HG03025 (cell line): ENCODE results near the gene STK17B.
"Not testable (repeated sequence)": the region's sequence is repeated elsewhere in the genome, so short reads cannot be mapped to it uniquely, and the experiment has no call there.

ENCODE experiments used
- ATAC-seq: cut with Tn5 transposase; IDR thresholded peaks from one replicate; pipeline ENCODE4 v1.9.1; 2021; ENCODE audit warnings: mild to moderate bottlenecking, moderate library complexity; ENCODE audit not compliant: unreplicated experiment, low FRiP score

STK17B gene

GRCh38 chr2:196171248-196171871 lies at the start of gene STK17B:
TSS of gene STK17B (minus strand) at chr2:196171578. CDS start at chr2:196163383, 8,195 bp downstream.
- peak; percentile 46 for ATAC-seq

DNA sequence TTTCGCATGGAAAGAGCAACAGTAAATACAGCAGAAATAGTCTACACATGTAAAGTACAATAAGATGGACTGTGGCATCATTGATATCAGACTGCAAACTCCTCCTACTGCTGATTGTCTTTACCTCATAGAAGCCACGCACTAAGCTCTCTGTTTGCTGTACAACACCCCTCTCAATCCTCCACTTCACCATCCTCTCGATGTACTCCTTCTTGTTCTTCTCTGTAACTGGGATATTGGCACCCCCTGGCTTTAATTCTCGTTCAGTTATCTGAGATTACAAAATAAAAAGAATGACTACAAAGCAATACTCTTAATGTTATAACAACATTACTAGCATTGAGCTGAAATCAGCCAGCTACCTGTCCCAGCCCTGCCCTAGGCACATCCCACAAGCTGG lies 49.3 kb upstream of the STK17B start:
- no peak for ATAC-seq

GRCh38 chr2:196219671-196220070 lies 48.3 kb upstream of the STK17B start:
- no peak for ATAC-seq

DNA sequence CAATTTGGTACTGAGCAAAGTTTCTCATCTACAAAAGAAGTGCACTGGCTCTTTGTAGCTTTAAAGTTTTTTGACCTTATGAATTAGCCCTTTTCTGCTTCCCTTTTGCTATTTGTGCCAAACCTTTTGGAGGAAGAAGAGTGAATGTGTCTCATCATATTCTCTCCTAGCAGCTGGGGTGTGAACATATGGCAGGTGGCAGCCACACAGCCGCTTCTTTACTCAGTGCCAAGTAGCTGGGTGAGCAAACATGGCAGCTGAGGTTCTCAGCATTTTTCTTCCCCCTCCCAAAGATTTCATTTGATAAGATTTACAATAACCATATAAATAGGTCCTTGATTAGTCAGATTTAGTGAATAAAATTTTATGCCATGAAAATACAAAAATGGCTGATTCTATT lies 46.7 kb upstream of the STK17B start:
- no peak for ATAC-seq

GRCh38 chr2:196217116-196217515 lies 45.7 kb upstream of the STK17B start:
- peak; percentile 53 for ATAC-seq

- no peak for ATAC-seq
Observed at GRCh38 chr2:196215376-196215775, 44.0 kb upstream of the STK17B start.

DNA sequence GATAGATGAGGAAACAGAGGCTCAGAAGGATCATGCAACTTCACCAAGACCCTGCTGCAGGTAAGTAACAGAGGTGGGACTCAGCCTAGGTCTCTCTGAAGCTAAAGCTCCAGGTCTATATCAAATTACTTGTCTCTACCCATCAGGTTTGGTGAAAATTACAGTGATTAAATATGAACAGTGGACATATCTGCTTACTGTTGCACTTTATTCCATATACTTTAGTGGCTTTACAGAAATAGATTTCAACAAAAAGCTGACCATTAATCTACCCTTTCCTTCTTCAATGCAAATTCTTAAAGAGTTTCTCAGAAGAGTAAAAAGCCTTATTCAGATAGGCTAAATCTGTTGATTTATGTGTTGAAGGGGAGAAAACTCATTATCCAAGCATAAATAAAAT lies 42.8 kb upstream of the STK17B start:
- no peak for ATAC-seq

GRCh38 chr2:196213252-196213980 lies 42.0 kb upstream of the STK17B start:
- no peak for ATAC-seq

- ATAC-seq: no peak
Observed at GRCh38 chr2:196208915-196209314, 37.5 kb upstream of the STK17B start.

DNA sequence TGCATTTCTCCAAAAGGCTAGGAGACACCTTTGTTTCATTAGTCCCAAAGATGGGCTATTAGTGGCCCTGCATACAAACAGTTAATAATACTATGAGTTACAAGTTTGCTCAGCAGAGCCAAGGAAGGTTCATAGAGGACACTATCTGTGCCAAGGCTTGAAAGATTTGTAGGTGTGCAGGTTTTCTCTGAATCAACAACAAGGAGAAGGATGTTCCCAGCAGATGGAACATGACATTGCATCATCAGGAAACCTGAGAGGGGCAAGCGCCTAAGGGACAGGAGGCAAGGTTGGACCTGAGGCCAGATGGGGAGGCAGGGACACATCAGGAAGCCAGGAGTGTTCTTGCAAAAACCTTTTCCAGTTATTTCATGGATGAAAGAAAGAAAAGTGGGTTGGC lies 35.4 kb upstream of the STK17B start:
- no peak for ATAC-seq

DNA sequence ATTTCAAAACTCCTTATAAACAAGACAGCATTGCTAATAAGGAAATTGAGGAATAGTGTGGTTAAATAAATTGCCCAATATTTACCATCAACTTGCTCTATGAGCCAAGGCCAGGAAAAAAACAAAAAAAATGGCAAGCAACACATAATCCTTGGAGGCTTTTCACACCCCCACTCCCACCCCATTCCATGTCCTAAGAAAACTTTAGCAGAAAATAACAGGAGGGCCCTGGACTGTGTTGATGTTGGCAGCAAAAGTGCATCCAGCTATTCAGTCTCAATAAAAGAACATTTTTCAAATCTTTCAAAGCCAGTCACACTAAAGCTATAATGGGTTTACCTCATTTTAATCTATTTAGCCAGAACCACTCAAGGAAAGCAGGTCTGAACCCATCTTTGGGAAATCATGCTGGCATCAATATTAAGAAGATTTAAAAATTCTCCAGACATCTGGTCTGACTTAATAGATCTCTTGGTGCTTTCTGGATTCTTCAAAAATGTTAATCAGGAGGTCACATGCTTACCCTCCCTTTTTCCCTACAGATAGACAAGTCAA lies 34.6 kb upstream of the STK17B start:
- ATAC-seq: no peak

- ATAC-seq: no peak
Observed at GRCh38 chr2:196205011-196205766, 33.8 kb upstream of the STK17B start.

GRCh38 chr2:196201229-196202009 lies 30.0 kb upstream of the STK17B start:
- no peak for ATAC-seq

- peak; percentile 99 for ATAC-seq
Observed at GRCh38 chr2:196200557-196200956, 29.2 kb upstream of the STK17B start.

GRCh38 chr2:196195758-196196157 lies 24.4 kb upstream of the STK17B start:
- no peak for ATAC-seq

DNA sequence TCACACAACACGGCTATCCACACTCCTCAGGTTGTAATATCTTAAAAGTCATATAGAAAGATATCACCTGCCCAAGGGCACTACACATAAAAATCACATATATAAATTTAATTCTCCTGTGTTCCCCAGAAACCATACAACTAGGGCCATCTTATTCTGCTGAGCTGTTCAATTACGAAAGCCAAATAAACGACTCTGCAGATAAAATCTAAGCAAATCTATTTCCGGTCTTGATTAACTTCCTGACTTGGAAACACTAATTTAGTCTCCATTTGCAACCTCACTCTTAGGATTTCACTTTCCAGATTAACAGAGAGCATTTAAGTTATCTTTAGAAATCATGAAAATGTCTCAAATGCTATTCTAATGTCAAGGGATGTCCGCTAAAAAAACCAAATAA lies 23.9 kb upstream of the STK17B start:
- ATAC-seq: no peak

- ATAC-seq: no peak
Observed at GRCh38 chr2:196191541-196191940, 20.2 kb upstream of the STK17B start.

GRCh38 chr2:196187898-196188458 lies 16.6 kb upstream of the STK17B start:
- no peak for ATAC-seq

DNA sequence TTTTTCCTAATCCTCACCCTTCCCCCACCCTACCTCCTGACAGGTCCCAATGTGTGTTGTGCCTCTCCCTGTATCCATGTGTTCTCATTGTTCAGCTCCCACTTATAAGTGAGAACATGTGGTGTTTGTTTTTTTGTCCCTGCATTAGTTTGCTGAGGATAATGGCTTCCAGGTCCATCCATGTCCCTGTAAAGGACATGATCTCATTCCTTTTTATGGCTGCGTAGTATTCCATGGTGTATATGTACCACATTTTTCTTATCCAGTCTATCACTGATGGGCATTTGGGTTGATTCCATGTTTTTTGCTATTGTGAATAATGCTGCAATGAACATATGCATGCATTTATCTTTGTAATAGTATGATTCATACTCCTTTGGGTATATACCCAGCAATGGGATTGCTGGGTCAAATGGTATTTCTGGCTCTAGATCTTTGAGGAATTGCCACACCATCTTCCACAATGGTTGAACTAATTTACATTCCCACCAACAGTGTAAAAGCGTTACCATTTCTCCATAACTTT lies 15.9 kb upstream of the STK17B start:
- not testable (repeated sequence) for ATAC-seq
